ENCODE measurements around the gene ADAMTS6.

Gene ADAMTS6

GRCh38 chr5:65149827-65150226 is 331.9 kb downstream of the ADAMTS6 start:
- no peak for TF ChIP-seq CTCF (conservative IDR thresholded peaks at IDR 0.05)
- no peak overlapping the region for H3K27ac ChIP-seq

- TF ChIP-seq CTCF (conservative IDR thresholded peaks at IDR 0.05): no peak
- H3K27ac ChIP-seq: no peak overlapping the region
These were observed 337.4 kb downstream of the ADAMTS6 start for GRCh38 chr5:65144136-65144871.

DNA sequence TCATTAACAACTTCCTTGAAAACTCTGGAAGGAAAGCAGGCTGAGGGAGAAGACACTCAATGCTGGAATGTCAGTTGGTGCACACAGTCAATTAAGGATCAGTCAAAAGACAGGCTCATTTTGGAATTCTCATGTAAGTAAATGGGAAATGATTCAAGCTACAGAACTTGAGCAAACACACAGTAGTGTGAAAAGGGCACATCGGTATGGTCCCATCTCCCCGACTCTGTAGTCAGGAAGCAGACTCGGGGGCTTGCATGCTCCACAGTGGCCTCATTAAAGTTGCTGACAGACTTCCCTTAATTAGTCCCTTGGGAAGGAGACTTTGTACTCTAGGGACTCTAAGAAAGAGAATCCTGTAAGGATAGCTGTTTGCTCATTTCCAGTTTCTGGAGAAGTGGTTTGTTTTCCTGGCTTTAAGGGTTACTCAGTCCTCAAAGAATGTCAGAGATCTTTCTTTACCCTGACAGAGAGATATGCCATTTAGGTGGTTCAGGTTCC is 339.2 kb downstream of the ADAMTS6 start:
- no peak for TF ChIP-seq CTCF (conservative IDR thresholded peaks at IDR 0.05)
- H3K27ac ChIP-seq: no peak overlapping the region

DNA sequence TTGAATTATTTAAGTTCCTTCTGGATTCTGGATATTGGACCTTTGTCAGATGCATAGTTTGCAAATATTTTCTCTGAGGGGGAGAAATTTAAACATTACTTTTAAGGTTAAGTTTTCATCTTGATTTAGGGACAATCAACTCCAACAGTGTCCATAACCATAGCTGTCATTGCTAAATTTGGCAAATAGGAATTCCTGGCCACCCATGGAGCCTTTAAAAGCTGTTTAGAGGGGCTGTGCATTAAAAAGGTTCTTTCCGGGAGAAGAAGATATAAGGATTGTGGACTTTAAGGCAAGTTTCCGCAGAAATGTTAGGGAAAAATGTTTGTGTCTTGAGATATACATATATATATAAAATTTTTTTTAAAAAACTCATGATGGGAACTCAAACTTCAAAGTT is 339.7 kb downstream of the ADAMTS6 start:
- TF ChIP-seq CTCF (conservative IDR thresholded peaks at IDR 0.05): no peak
- no peak overlapping the region for H3K27ac ChIP-seq

DNA sequence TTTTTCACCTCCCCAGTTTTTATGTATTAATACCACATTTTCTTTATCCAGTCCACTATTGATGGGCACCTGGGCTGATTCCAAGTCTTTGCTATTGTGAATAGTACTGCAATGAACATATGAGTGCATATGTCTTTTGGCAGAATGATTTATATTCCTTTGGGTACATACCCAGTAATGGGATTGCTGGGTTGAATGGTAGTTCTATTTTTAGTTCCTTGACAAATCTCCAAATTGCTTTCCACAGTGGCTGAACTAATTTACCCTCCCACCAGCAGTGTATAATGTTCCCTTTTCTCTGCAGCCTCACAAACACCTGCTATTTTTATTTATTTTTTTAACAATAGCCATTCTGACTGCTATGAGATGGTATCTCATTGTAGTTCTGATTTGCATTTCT is 340.2 kb downstream of the ADAMTS6 start:
- TF ChIP-seq CTCF (conservative IDR thresholded peaks at IDR 0.05): no peak
- no peak overlapping the region for H3K27ac ChIP-seq

GRCh38 chr5:65137631-65138030 is 344.1 kb downstream of the ADAMTS6 start:
- H3K27ac ChIP-seq: no peak overlapping the region
- TF ChIP-seq CTCF (conservative IDR thresholded peaks at IDR 0.05): no peak

DNA sequence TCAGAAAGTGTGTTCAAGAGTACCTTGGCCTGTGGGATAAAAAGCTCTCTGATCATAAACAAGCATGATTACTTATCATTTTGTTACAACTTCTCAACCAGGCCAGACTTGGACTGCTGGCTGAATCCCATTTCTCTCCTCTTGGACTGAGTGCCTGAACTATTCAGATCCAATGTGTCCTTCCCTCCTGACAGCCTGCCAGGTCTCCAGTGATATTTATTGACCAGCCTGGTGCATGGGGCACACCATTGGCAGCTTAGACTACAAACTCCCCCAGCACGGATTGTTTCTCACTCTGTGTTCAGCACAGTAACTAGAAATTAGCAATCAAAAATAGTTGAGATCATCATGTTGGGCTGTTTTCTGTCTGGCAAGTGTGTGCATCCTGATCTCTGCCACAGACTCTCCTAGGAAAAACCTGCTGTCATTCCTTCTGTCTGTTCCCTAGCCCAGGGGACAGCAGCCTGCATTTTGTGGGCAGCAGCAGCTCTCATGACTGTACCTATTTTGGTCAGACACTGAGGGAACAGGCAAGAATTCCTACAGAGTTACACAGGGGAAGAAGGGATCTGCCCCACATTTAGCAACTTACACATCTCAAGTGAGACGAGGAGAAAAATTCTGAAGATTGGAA is 348.1 kb downstream of the ADAMTS6 start:
- TF ChIP-seq CTCF (conservative IDR thresholded peaks at IDR 0.05): no peak
- H3K27ac ChIP-seq: no peak overlapping the region

All from VCaP (cell line).